ENCODE results near the gene COL8A1. TPM values are rescaled to one million over a fixed set of nuclear protein-coding genes. Genes with fewer than 3 reads are reported as not detected.

Gene COL8A1
- total RNA-seq, 1 donor from 2014 or later = 123 TPM

GRCh38 chr3:99836681-99837080 lies 198.3 kb downstream of the COL8A1 start:
- Histone ChIP-seq H3K9ac (ENCODE audit: low read length) (no peak overlapping the region), H4K20me1 (ENCODE audit: insufficient read depth, low read length) (peaks cover 5% of the 10 kb centered on the region), H3K4me2 (ENCODE audit: low read length) (no peak overlapping the region), H3K79me2 (ENCODE audit: insufficient read depth, low read length) (peaks cover 31% of the 10 kb centered on the region), H3K4me1 (ENCODE audit: insufficient read depth, low read length) (no peaks in the 10 kb centered on the region), H3K27me3 (ENCODE audit: insufficient read depth, low read length) (no peaks in the 10 kb centered on the region), H3K9me3 (ENCODE audit: insufficient read depth, low read depth, low read length) (no peaks in the 10 kb centered on the region), H2AFZ (ENCODE audit: low read depth, low read length) (no peak overlapping the region), H3K4me3 (ENCODE audit: insufficient read depth, low read depth, low read length) (no peak overlapping the region), H3K27ac (ENCODE audit: low read depth, low read length) (no peak overlapping the region), H3K36me3 (ENCODE audit: insufficient read depth, low read length) (no peaks in the 10 kb centered on the region)
- Mint-ChIP-seq H3K27ac (ENCODE audit: unreplicated experiment) (no peak overlapping the region), H3K4me3 (ENCODE audit: unreplicated experiment) (no peak overlapping the region), H3K4me1 (ENCODE audit: low read depth, unreplicated experiment) (peaks cover 5% of the 10 kb centered on the region), H3K9me3 (ENCODE audit: unreplicated experiment) (no peaks in the 10 kb centered on the region), H3K27me3 (ENCODE audit: low read depth, unreplicated experiment) (no peaks in the 10 kb centered on the region), H3K36me3 (ENCODE audit: low read depth, unreplicated experiment) (no peaks in the 10 kb centered on the region)
- no peak for DNase-seq (ENCODE audit: low read depth)
- TF ChIP-seq, protein P1, sequence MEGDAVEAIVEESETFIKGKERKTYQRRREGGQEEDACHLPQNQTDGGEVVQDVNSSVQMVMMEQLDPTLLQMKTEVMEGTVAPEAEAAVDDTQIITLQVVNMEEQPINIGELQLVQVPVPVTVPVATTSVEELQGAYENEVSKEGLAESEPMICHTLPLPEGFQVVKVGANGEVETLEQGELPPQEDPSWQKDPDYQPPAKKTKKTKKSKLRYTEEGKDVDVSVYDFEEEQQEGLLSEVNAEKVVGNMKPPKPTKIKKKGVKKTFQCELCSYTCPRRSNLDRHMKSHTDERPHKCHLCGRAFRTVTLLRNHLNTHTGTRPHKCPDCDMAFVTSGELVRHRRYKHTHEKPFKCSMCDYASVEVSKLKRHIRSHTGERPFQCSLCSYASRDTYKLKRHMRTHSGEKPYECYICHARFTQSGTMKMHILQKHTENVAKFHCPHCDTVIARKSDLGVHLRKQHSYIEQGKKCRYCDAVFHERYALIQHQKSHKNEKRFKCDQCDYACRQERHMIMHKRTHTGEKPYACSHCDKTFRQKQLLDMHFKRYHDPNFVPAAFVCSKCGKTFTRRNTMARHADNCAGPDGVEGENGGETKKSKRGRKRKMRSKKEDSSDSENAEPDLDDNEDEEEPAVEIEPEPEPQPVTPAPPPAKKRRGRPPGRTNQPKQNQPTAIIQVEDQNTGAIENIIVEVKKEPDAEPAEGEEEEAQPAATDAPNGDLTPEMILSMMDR (IDR thresholded peaks at IDR 0.05; ENCODE audit: insufficient read depth, low read depth, low read length) = no peak
- TF ChIP-seq EZH2 (IDR thresholded peaks at IDR 0.05; ENCODE audit: insufficient read depth, low read length) = no peak
- no peak for FAIRE-seq

GRCh38 chr3:99837715-99838114 lies 199.3 kb downstream of the COL8A1 start:
- H2AFZ ChIP-seq (ENCODE audit: low read depth, low read length) = no peak overlapping the region
- FAIRE-seq = no peak
- no peaks in the 10 kb centered on the region for H3K36me3 ChIP-seq (ENCODE audit: insufficient read depth, low read length)
- no peaks in the 10 kb centered on the region for H3K9me3 ChIP-seq (ENCODE audit: insufficient read depth, low read depth, low read length)
- H3K27me3 ChIP-seq (ENCODE audit: insufficient read depth, low read length) = no peaks in the 10 kb centered on the region
- H3K4me1 ChIP-seq (ENCODE audit: insufficient read depth, low read length) = no peaks in the 10 kb centered on the region
- peaks cover 31% of the 10 kb centered on the region for H3K79me2 ChIP-seq (ENCODE audit: insufficient read depth, low read length)
- no peaks in the 10 kb centered on the region for H3K9me3 Mint-ChIP-seq (ENCODE audit: unreplicated experiment)
- no peaks in the 10 kb centered on the region for H3K27me3 Mint-ChIP-seq (ENCODE audit: low read depth, unreplicated experiment)
- no peak overlapping the region for H3K4me2 ChIP-seq (ENCODE audit: low read length)
- peaks cover 5% of the 10 kb centered on the region for H4K20me1 ChIP-seq (ENCODE audit: insufficient read depth, low read length)
- H3K27ac ChIP-seq (ENCODE audit: low read depth, low read length) = no peak overlapping the region
- no peak for DNase-seq (ENCODE audit: low read depth)
- no peak overlapping the region for H3K9ac ChIP-seq (ENCODE audit: low read length)
- H3K27ac Mint-ChIP-seq (ENCODE audit: unreplicated experiment) = no peak overlapping the region
- H3K4me3 Mint-ChIP-seq (ENCODE audit: unreplicated experiment) = no peak overlapping the region
- no peaks in the 10 kb centered on the region for H3K36me3 Mint-ChIP-seq (ENCODE audit: low read depth, unreplicated experiment)
- peaks cover 5% of the 10 kb centered on the region for H3K4me1 Mint-ChIP-seq (ENCODE audit: low read depth, unreplicated experiment)
- H3K4me3 ChIP-seq (ENCODE audit: insufficient read depth, low read depth, low read length) = no peak overlapping the region
- TF ChIP-seq EZH2 (IDR thresholded peaks at IDR 0.05; ENCODE audit: insufficient read depth, low read length) = no peak
- TF ChIP-seq, protein P1 (IDR thresholded peaks at IDR 0.05; ENCODE audit: insufficient read depth, low read depth, low read length) = no peak

DNA sequence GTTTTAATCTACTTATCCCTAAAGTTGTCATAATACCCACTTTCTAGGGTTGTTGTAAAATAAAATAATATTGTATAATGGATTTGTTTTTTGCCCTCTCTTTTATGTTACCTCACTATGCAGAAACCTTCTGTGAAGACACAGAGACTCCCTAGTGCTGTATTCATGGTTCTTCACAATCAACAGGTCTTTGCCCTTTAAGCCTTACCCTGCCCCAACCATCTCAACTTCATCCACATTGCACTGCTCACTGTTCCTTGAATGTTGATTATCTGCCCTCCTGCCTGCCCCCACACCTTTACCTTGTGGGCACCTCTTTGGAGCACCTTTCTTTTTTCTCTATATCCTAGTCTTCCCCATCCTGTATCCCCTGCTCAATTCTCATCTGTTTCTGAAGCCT lies 200.4 kb downstream of the COL8A1 start:
- H2AFZ ChIP-seq (ENCODE audit: low read depth, low read length) = no peak overlapping the region
- H3K4me2 ChIP-seq (ENCODE audit: low read length) = no peak overlapping the region
- Mint-ChIP-seq H3K27me3 (ENCODE audit: low read depth, unreplicated experiment) (no peaks in the 10 kb centered on the region), H3K4me1 (ENCODE audit: low read depth, unreplicated experiment) (peaks cover under 1% of the 10 kb centered on the region), H3K9me3 (ENCODE audit: unreplicated experiment) (no peaks in the 10 kb centered on the region), H3K36me3 (ENCODE audit: low read depth, unreplicated experiment) (no peaks in the 10 kb centered on the region), H3K27ac (ENCODE audit: unreplicated experiment) (no peak overlapping the region), H3K4me3 (ENCODE audit: unreplicated experiment) (no peak overlapping the region)
- no peaks in the 10 kb centered on the region for H3K4me1 ChIP-seq (ENCODE audit: insufficient read depth, low read length)
- TF ChIP-seq, protein P1 (IDR thresholded peaks at IDR 0.05; ENCODE audit: insufficient read depth, low read depth, low read length) = no peak
- TF ChIP-seq EZH2 (IDR thresholded peaks at IDR 0.05; ENCODE audit: insufficient read depth, low read length) = no peak
- no peak for FAIRE-seq
- H3K9me3 ChIP-seq (ENCODE audit: insufficient read depth, low read depth, low read length) = no peaks in the 10 kb centered on the region
- H3K79me2 ChIP-seq (ENCODE audit: insufficient read depth, low read length) = peaks cover 31% of the 10 kb centered on the region
- no peak overlapping the region for H3K9ac ChIP-seq (ENCODE audit: low read length)
- no peak overlapping the region for H3K27ac ChIP-seq (ENCODE audit: low read depth, low read length)
- no peak overlapping the region for H3K4me3 ChIP-seq (ENCODE audit: insufficient read depth, low read depth, low read length)
- peaks cover 5% of the 10 kb centered on the region for H4K20me1 ChIP-seq (ENCODE audit: insufficient read depth, low read length)
- DNase-seq (ENCODE audit: low read depth) = no peak
- no peaks in the 10 kb centered on the region for H3K27me3 ChIP-seq (ENCODE audit: insufficient read depth, low read length)
- H3K36me3 ChIP-seq (ENCODE audit: insufficient read depth, low read length) = no peaks in the 10 kb centered on the region
